K562 (cell line): ENCODE measurements around the gene EXOC3L2. TPM values are rescaled to one million over a fixed set of nuclear protein-coding genes. Genes with fewer than 3 reads are reported as not detected.
"Not testable (repeated sequence)": the region's sequence is repeated elsewhere in the genome, so short reads cannot be mapped to it uniquely, and the experiment has no call there.

Experiments used
- ATAC-seq: fragments of 200-7000 bp; cut with Tn5 transposase; 3 replicates; pipeline ENCODE4 v1.9.1; 2020; ENCODE audit warnings: moderate library complexity
- BruUV-seq: library from RNA; stranded (reverse); fragments of 400-500 nt; replicated peaks from 2 replicates; lab custom pipeline; 2021; lab: Mats Ljungman, UMichigan
- CTCF ChIA-PET: fragments of 300-600 bp; formaldehyde crosslinking; extraction: SDS; loops from one replicate; lab custom pipeline; 2021; ENCODE audit warnings: low intra/inter-chr PET ratio; lab: Yijun Ruan, JAX
- POLR2A ChIA-PET: fragments of 300-600, 350-650 bp; sonication (Branson Sonifier 250); formaldehyde crosslinking; extraction: SDS; loops from one replicate; lab custom pipeline; 2021; ENCODE audit warnings: antibody characterized with exemption, inconsistent platforms; lab: Yijun Ruan, JAX
- DNase-seq, 4 experiments: peaks; one replicate each; pipeline versions ENCODE4 v3.0.0 to v3.0.0-alpha.2; 2011 to 2018; ENCODE audit warnings: low spot score in 3 of 4, mixed read lengths in 3 of 4; ENCODE audit errors: extremely low read depth in 1 of 4
- FAIRE-seq: peaks from 2 replicates; lab custom pipeline; 2011; peaks lifted over from hg19 to GRCh38; lab: Jason Lieb, UNC
- H2AFZ ChIP-seq: 2 replicates; pipeline ENCODE4 v1.6.0; 2011; ENCODE audit warnings: low read depth, low read length, control low read depth, inconsistent platforms
- H3K27ac ChIP-seq: fragments of 200-600 bp; 3 replicates; pipeline ENCODE4 v1.8.0; 2011; ENCODE audit warnings: low read depth, mild to moderate bottlenecking, control low read depth, inconsistent platforms, low read length, moderate library complexity, mixed read lengths; ENCODE audit errors: extremely low read depth
- H3K27me3 ChIP-seq, 2 experiments: fragments of 300-600 bp in 1 of 2; 2 replicates in 1 of 2; 3 replicates in 1 of 2; pipeline versions ENCODE4 v1.6.0 to v1.8.0; 2011; ENCODE audit warnings: inconsistent platforms in 2 of 2, low read length in 2 of 2, mild to moderate bottlenecking in 1 of 2, mixed read lengths in 1 of 2, moderate library complexity in 1 of 2; ENCODE audit not compliant: control insufficient read depth in 2 of 2, insufficient read depth in 2 of 2
- H3K36me3 ChIP-seq: fragments of 300-600 bp; 3 replicates; pipeline ENCODE4 v1.8.0; 2011; ENCODE audit warnings: mild to moderate bottlenecking, low read length, inconsistent platforms; ENCODE audit not compliant: control insufficient read depth, insufficient read depth
- H3K4me1 ChIP-seq, 2 experiments: fragments of 200-600 bp in 1 of 2; replicated peaks in 1 of 2; 2 replicates in 1 of 2; 3 replicates in 1 of 2; pipeline versions ENCODE4 v1.5.1 to v1.8.0; 2011; ENCODE audit warnings: inconsistent platforms in 2 of 2, low read length in 2 of 2, mild to moderate bottlenecking in 1 of 2, mixed read lengths in 1 of 2, moderate library complexity in 1 of 2; ENCODE audit not compliant: control insufficient read depth in 2 of 2, insufficient read depth in 2 of 2
- H3K4me2 ChIP-seq: 2 replicates; pipeline ENCODE4 v1.6.1; 2011; ENCODE audit warnings: low read length, control low read depth, inconsistent platforms, mixed read lengths; ENCODE audit not compliant: insufficient read depth
- H3K4me3 ChIP-seq: fragments of 200-600 bp; sonication (generic), shearing (Covaris generic); 2 replicates; pipeline ENCODE4 v1.5.1; 2016; ENCODE audit warnings: control low read depth, inconsistent platforms
- H3K79me2 ChIP-seq: fragments of 200-600 bp; 3 replicates; pipeline ENCODE4 v1.8.0; 2011; ENCODE audit warnings: low read length, inconsistent platforms; ENCODE audit not compliant: control insufficient read depth, insufficient read depth
- H3K9ac ChIP-seq, 2 experiments: 2 replicates each; pipeline versions ENCODE4 v1.6.0 to v1.6.1; 2011; ENCODE audit warnings: low read depth in 2 of 2, low read length in 2 of 2, control low read depth in 1 of 2, inconsistent platforms in 1 of 2, mild to moderate bottlenecking in 1 of 2, mixed read lengths in 1 of 2; ENCODE audit not compliant: insufficient read depth in 1 of 2
- H3K9me1 ChIP-seq: one replicate; pipeline ENCODE4 v1.6.0; 2011; ENCODE audit warnings: inconsistent platforms, mild to moderate bottlenecking, low read length, moderate library complexity; ENCODE audit not compliant: control insufficient read depth, insufficient read depth
- H3K9me3 ChIP-seq: replicated peaks from 2 replicates; pipeline ENCODE4 v1.5.1; 2011; ENCODE audit warnings: low read depth, low read length, inconsistent platforms; ENCODE audit not compliant: control insufficient read depth, insufficient read depth
- H4K20me1 ChIP-seq: replicated peaks from 2 replicates; pipeline ENCODE4 v1.6.1; 2011; ENCODE audit warnings: low read length, inconsistent platforms, mixed read lengths; ENCODE audit not compliant: control insufficient read depth, insufficient read depth
- BCOR ChIP-seq: fragments of 450-650 bp; IDR thresholded peaks from 2 replicates; pipeline ENCODE4 v1.6.1; 2016
- CEBPZ ChIP-seq: fragments of 150-350 bp; IDR thresholded peaks from 2 replicates; pipeline ENCODE4 v1.6.1; 2014; ENCODE audit warnings: low read depth, mild to moderate bottlenecking, low read length, borderline replicate concordance
- CTCF ChIP-seq, 3 experiments: IDR thresholded peaks in 2 of 3; conservative IDR thresholded peaks in 1 of 3; 2 replicates each; pipeline ENCODE4 v1.5.1; 2011 to 2012; ENCODE audit warnings: low read length in 3 of 3, mild to moderate bottlenecking in 3 of 3, control low read depth in 2 of 3, improper control_type of control experiment in 1 of 3, inconsistent platforms in 1 of 3, low read depth in 1 of 3, mixed read lengths in 1 of 3, moderate library complexity in 1 of 3; ENCODE audit not compliant: insufficient read depth in 2 of 3
- ZBTB33 ChIP-seq: sonication (generic); formaldehyde crosslinking; IDR thresholded peaks from 2 replicates; pipeline ENCODE4 v1.8.1; 2023; ENCODE audit warnings: mild to moderate bottlenecking, missing genetic modification reagents
- WGBS: fragments of 100-300 bp; shearing (Covaris generic); methylation state at CpG from one replicate; pipeline ENCODE4 v1.1.6; 2016; ENCODE audit warnings: low coverage, mixed read lengths; ENCODE audit not compliant: insufficient coverage; ENCODE audit errors: missing lambda C conversion rate; 5-methylcytosine and 5-hydroxymethylcytosine counted together
- in situ Hi-C: fragments of 300-500 bp; cut with MboI; formaldehyde crosslinking; loops from 4 replicates; pipeline ENCODE4 v1.15.0; 2018; ENCODE audit warnings: inconsistent platforms, mixed read lengths
- intact Hi-C: fragments of 100-400 bp; cut with micrococcal nuclease; formaldehyde crosslinking; loops from 2 replicates; pipeline ENCODE4 v1.14.2; 2022
- polyA plus RNA-seq, 8 experiments: library from polyadenylated mRNA; depleted of rRNA in 4 of 8; stranded (reverse) in 5 of 8; unstranded in 3 of 8; fragments of >200 nt; fragmentation: Nextera tagmentation in 2 of 8; fragmentation: Illumina TruSeq in 1 of 8; extraction: Ambion mirVana in 2 of 8; extraction: Trizol in 1 of 8; gene quantifications; 2 replicates each; pipeline versions ENCODE4 v1.2.1 to v1.2.3, GENCODE V29; 2011 to 2014; ENCODE audit warnings: inconsistent platforms in 1 of 8, missing spikeins in 1 of 8
- total RNA-seq, 7 experiments: library from RNA; depleted of rRNA in 6 of 7; stranded (reverse); fragments of >200 nt in 6 of 7; fragmentation: Illumina TruSeq in 2 of 7; extraction: Trizol in 2 of 7; gene quantifications; 2 replicates each; pipeline versions ENCODE4 v1.2.1 to v1.2.3, GENCODE V29; 2011 to 2021; ENCODE audit warnings: low replicate concordance in 1 of 7

EXOC3L2 gene
- total and polyA plus RNA-seq, 9 of the 15 experiments (the other 6 are each of a cell fraction or from before 2014, with no cell fraction given), result 0.31 to 19.0 (median 2.4) TPM

- no peak for TF ChIP-seq CEBPZ
Observed at GRCh38 chr19:45271098-45271734, 26.0 kb upstream of the EXOC3L2 start (continued).

- in situ Hi-C loops, H3K9me3 ChIP-seq, H3K9me1 ChIP-seq, H2AFZ ChIP-seq, H3K27me3 ChIP-seq, BruUV-seq, H3K27ac ChIP-seq, CTCF ChIA-PET, H3K9ac ChIP-seq, intact Hi-C loops, H4K20me1 ChIP-seq, H3K4me2 ChIP-seq, H3K79me2 ChIP-seq, H3K4me3 ChIP-seq, FAIRE-seq, DNase-seq: not testable (repeated sequence)
- Histone ChIP-seq H3K36me3 (peaks cover 35% of the 10 kb centered on the region; the same call in 2 of the 3 replicates), H3K4me1 (peaks cover 17 to 37% of the 10 kb centered on the region in 2 experiments; a peak in 4 of 5 replicates)
- 63% methylated on average over 13 of the region's 13 CpGs for WGBS
- TF ChIP-seq ZBTB33 (CRISPR knock-in tag) (peak; percentile 82), BCOR (peak; percentile 44; the same call in 1 of the 2 replicates), CTCF (IDR thresholded peaks at IDR 0.05 in 2 of 3, conservative IDR thresholded peaks at IDR 0.05 in 1 of 3; ENCODE audit: insufficient read depth in 2 of 3, low read depth in 1 of 3, low read length in 3 of 3) (peak; percentile 22 to 37 (median 27); a peak in 5 of 6 replicates)
- POLR2A ChIA-PET, result interaction anchor here (0.9 to 1.4 kb wide), 2 partner anchors 11 to 36 kb away, joined by 3 to 5 read pairs; no protein-coding TSS in a partner anchor
- peak; percentile 30; the same call in 1 of the 3 replicates for ATAC-seq
Observed at GRCh38 chr19:45269939-45270338, 24.7 kb upstream of the EXOC3L2 start.
